ENCODE results near the gene ELP2.

Gene ELP2

GRCh38 chr18:36126668-36127067 lies 3.0 kb upstream of the ELP2 start:
- DNase-seq: no peak

- no peak for DNase-seq
Observed at GRCh38 chr18:36127836-36128529, 1.7 kb upstream of the ELP2 start.

GRCh38 chr18:36128530-36128870 lies 1.2 kb upstream of the ELP2 start:
- peak; percentile 30 for DNase-seq

GRCh38 chr18:36128907-36129299 lies 796 bp upstream of the ELP2 start:
- no peak for DNase-seq

GRCh38 chr18:36130039-36130831 lies 536 bp downstream of the ELP2 start:
- no peak for DNase-seq

- DNase-seq: no peak
Observed at GRCh38 chr18:36130883-36131653, 1.4 kb downstream of the ELP2 start.

- DNase-seq: no peak
Observed at GRCh38 chr18:36131692-36132483, 2.2 kb downstream of the ELP2 start.

- DNase-seq: no peak
Observed at GRCh38 chr18:36132756-36133155, 3.1 kb downstream of the ELP2 start.

- no peak for DNase-seq
Observed at GRCh38 chr18:36135264-36135663, 5.6 kb downstream of the ELP2 start.

- no peak for DNase-seq
Observed at GRCh38 chr18:36139245-36139644, 9.5 kb downstream of the ELP2 start.

- no peak for DNase-seq
Observed at GRCh38 chr18:36141576-36141975, 11.9 kb downstream of the ELP2 start.

GRCh38 chr18:36142751-36143150 lies 13.1 kb downstream of the ELP2 start:
- no peak for DNase-seq

GRCh38 chr18:36143391-36143790 lies 13.7 kb downstream of the ELP2 start:
- no peak for DNase-seq

GRCh38 chr18:36149514-36150289 lies 20.0 kb downstream of the ELP2 start:
- DNase-seq: no peak

GRCh38 chr18:36152781-36153180 lies 23.1 kb downstream of the ELP2 start:
- no peak for DNase-seq

GRCh38 chr18:36153203-36153602 lies 23.5 kb downstream of the ELP2 start:
- DNase-seq: peak; percentile 73

- no peak for DNase-seq
Observed at GRCh38 chr18:36153771-36154170, 24.1 kb downstream of the ELP2 start.

GRCh38 chr18:36155851-36156757 lies 26.4 kb downstream of the ELP2 start:
- DNase-seq: peak; percentile 35

- DNase-seq: peak; percentile 38
Observed at GRCh38 chr18:36157441-36157840, 27.7 kb downstream of the ELP2 start.

- DNase-seq: peak; percentile 88
Observed at GRCh38 chr18:36158266-36158867, 28.7 kb downstream of the ELP2 start.
